Suprapubic skin (tissue), 3 donors: ENCODE data around the gene HGF.

ENCODE experiments used
- CTCF ChIP-seq, 2 donors: fragments of 200-600 bp in 1 of 2; fragments of 450-650 bp in 1 of 2; sonication (generic) in 1 of 2; IDR thresholded peaks; one replicate each; pipeline ENCODE4 v1.5.1; 2016 to 2019; ENCODE audit warnings: antibody characterized with exemption in 2 of 2, mild to moderate bottlenecking in 1 of 2, moderate library complexity in 1 of 2
- POLR2A ChIP-seq, 2 donors: fragments of 450-650 bp; IDR thresholded peaks; one replicate each; pipeline ENCODE4 v1.6.1; 2017; ENCODE audit warnings: antibody characterized with exemption in 2 of 2, mild to moderate bottlenecking in 2 of 2, moderate library complexity in 2 of 2

- TF ChIP-seq CTCF (IDR thresholded peaks at IDR 0.05) (no peak), POLR2A (IDR thresholded peaks at IDR 0.05) (no peak)
These were observed 20.8 kb upstream of the HGF start for GRCh38 chr7:81790686-81791085.
